ENCODE results near the gene RBP5.
A peak's percentile ranks its signal among the peaks of the same experiment; 100 is the strongest.

The RBP5 gene

DNA sequence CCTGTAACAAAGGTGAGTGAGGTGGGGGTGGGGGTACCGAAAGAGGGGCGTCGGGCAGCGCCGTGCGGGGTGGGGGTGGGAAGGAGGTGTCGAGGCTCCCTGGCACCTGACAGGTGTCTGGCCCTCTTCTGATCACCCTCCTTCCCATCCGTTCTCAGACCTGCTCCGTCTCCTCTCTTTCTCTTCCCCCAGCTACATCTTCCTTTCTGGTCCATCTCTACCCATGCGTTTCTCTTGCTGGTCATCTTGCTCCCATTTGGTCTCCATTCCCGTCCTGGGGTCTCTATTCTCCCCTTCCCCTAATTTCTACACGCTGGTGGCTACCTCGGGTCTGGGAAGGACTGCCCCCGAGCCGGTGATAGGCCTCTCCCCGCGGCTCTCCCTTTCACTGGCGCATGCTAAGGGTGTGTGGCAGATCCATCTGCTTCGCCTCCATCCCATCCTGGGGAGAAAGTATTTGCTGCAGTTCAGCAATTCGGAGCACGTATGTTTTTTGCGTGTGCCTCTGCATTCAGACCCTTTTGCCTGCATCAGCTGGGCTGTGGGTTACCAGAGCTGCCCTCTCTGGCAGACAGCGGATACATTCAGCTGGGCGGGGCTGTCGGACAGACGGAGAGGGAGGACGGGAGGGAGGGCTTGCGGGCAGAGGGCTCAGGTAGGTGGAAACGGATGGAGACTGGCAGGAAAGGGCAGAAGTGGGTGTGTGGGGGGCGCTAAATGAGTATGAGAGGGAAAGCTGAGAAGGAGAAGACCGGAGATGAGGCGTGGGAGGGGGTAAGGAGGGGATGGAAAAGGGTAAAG, 2.2 kb upstream of the RBP5 start:
- H3K36me3 ChIP-seq, result no peaks in the 10 kb centered on the region
- DNase-seq, result peak; percentile 61
- H3K4me3 ChIP-seq (ENCODE audit: low read depth, low read length), result peak overlapping the region; percentile 89
- H3K27me3 ChIP-seq, result no peaks in the 10 kb centered on the region
- TF ChIP-seq CTCF (IDR thresholded peaks at IDR 0.05; ENCODE audit: low read depth, low read length), result peak; percentile 6; the same call in 1 of the 2 replicates
- H3K9me3 ChIP-seq, result no peaks in the 10 kb centered on the region
- H3K4me1 ChIP-seq, result no peaks in the 10 kb centered on the region

- peak; percentile 87 for DNase-seq
- Histone ChIP-seq H3K4me3 (ENCODE audit: low read depth, low read length) (peak within 1 kb of the TSS; percentile 89), H3K4me1 (no peaks in the 10 kb centered on the region), H3K9me3 (no peaks in the 10 kb centered on the region), H3K36me3 (no peaks in the 10 kb centered on the region), H3K27me3 (no peaks in the 10 kb centered on the region)
- no peak for TF ChIP-seq CTCF (IDR thresholded peaks at IDR 0.05; ENCODE audit: low read depth, low read length)
Observed at GRCh38 chr12:7129872-7130691, 1.4 kb upstream of the RBP5 start, which contains the start of gene CLSTN3. TSS of gene CLSTN3 (plus strand) at chr12:7130371. CDS start at chr12:7130649, 278 bp downstream.

GRCh38 chr12:7129287-7129871, 690 bp upstream of the RBP5 start:
- TF ChIP-seq CTCF (IDR thresholded peaks at IDR 0.05; ENCODE audit: low read depth, low read length), result no peak
- H3K4me1 ChIP-seq, result no peaks in the 10 kb centered on the region
- H3K4me3 ChIP-seq (ENCODE audit: low read depth, low read length), result peak overlapping the region; percentile 89
- DNase-seq, result no peak
- no peaks in the 10 kb centered on the region for H3K9me3 ChIP-seq
- no peaks in the 10 kb centered on the region for H3K36me3 ChIP-seq
- no peaks in the 10 kb centered on the region for H3K27me3 ChIP-seq

- no peak for TF ChIP-seq CTCF (IDR thresholded peaks at IDR 0.05; ENCODE audit: low read depth, low read length)
- H3K4me1 ChIP-seq, result peaks cover 2% of the 10 kb centered on the region; the same call in 1 of the 2 replicates
Observed at GRCh38 chr12:7127916-7128626, 618 bp downstream of the RBP5 start.

DNA sequence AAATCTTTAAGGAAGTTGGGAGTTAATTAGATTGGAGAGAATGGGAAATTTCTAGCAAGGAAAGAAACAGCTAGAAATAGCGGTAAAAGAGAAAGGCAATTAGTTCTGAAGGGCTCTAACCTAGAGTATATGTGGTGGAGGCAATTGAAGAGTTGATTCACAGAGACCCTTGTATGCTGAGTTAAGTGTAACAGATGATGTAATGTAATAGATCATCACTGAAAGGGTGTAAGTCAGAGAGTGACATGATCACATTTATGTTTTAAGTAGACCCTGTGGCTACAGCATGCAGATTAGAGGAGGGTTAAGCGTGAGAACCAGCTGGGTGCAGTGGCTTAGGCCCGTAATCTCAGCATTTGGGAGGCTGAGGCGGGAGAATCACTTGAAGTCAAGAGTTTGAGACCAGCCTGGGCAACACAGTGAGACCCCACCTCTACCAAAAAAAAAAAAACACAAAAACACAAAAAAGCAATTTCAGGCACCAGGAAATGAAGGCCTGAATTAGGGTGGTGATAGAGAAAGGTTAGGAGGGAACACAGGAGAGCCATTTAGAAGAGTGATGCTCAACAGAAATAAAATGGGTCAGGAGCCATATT, 3.0 kb downstream of the RBP5 start:
- Histone ChIP-seq H3K9me3 (no peaks in the 10 kb centered on the region), H3K27me3 (no peaks in the 10 kb centered on the region), H3K4me3 (ENCODE audit: low read depth, low read length) (no peak overlapping the region)

More at GRCh38 chr12:7127916-7128626, 618 bp downstream of the RBP5 start:
- Histone ChIP-seq H3K4me3 (ENCODE audit: low read depth, low read length) (no peak overlapping the region), H3K36me3 (no peaks in the 10 kb centered on the region), H3K27me3 (no peaks in the 10 kb centered on the region), H3K9me3 (no peaks in the 10 kb centered on the region)
- no peak for DNase-seq

More for the DNA sequence above, 3.0 kb downstream of the RBP5 start:
- Histone ChIP-seq H3K4me1 (peaks cover 3% of the 10 kb centered on the region; the same call in 1 of the 2 replicates), H3K36me3 (no peaks in the 10 kb centered on the region)
- DNase-seq, result no peak
- TF ChIP-seq CTCF (IDR thresholded peaks at IDR 0.05; ENCODE audit: low read depth, low read length), result no peak

All from BE2C (cell line).